IMR-90 (cell line): Measurements from ENCODE around the gene SLC35B2. TPM values are rescaled to one million over a fixed set of nuclear protein-coding genes. Genes with fewer than 3 reads are reported as not detected.

Experiments used
- polyA plus RNA-seq, 3 experiments: library from polyadenylated mRNA; depleted of rRNA; stranded (reverse); fragments of >200 nt; gene quantifications; 2 replicates each; pipeline ENCODE4 v1.2.3, GENCODE V29; 2012; ENCODE audit warnings: low replicate concordance in 1 of 3
- total RNA-seq: library from RNA; depleted of rRNA; stranded (reverse); fragments of >200 nt; gene quantifications from 2 replicates; pipeline ENCODE4 v1.2.3, GENCODE V29; 2012
- TF ChIP-seq, protein P1 (sequence below): conservative IDR thresholded peaks from 2 replicates; pipeline ENCODE4 v1.5.1; 2012; ENCODE audit warnings: mild to moderate bottlenecking, low read depth, low read length, improper control_type of control experiment

Gene SLC35B2
- total and polyA plus RNA-seq, 2 of the 4 experiments (the other 2 are of a cell fraction): 51.4 to 89.9 TPM

- TF ChIP-seq, protein P1, sequence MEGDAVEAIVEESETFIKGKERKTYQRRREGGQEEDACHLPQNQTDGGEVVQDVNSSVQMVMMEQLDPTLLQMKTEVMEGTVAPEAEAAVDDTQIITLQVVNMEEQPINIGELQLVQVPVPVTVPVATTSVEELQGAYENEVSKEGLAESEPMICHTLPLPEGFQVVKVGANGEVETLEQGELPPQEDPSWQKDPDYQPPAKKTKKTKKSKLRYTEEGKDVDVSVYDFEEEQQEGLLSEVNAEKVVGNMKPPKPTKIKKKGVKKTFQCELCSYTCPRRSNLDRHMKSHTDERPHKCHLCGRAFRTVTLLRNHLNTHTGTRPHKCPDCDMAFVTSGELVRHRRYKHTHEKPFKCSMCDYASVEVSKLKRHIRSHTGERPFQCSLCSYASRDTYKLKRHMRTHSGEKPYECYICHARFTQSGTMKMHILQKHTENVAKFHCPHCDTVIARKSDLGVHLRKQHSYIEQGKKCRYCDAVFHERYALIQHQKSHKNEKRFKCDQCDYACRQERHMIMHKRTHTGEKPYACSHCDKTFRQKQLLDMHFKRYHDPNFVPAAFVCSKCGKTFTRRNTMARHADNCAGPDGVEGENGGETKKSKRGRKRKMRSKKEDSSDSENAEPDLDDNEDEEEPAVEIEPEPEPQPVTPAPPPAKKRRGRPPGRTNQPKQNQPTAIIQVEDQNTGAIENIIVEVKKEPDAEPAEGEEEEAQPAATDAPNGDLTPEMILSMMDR: no peak
These were observed 40.9 kb upstream of the SLC35B2 start (continued) for GRCh38 chr6:44298055-44298803.
